SKM-1 (cell line): ENCODE data around the gene RCBTB2.

ENCODE experiments used
- DNase-seq: peaks from one replicate; lab custom pipeline; 2025; ENCODE audit not compliant: unreplicated experiment; lab: John Stamatoyannopoulos, UW

Gene RCBTB2

DNA sequence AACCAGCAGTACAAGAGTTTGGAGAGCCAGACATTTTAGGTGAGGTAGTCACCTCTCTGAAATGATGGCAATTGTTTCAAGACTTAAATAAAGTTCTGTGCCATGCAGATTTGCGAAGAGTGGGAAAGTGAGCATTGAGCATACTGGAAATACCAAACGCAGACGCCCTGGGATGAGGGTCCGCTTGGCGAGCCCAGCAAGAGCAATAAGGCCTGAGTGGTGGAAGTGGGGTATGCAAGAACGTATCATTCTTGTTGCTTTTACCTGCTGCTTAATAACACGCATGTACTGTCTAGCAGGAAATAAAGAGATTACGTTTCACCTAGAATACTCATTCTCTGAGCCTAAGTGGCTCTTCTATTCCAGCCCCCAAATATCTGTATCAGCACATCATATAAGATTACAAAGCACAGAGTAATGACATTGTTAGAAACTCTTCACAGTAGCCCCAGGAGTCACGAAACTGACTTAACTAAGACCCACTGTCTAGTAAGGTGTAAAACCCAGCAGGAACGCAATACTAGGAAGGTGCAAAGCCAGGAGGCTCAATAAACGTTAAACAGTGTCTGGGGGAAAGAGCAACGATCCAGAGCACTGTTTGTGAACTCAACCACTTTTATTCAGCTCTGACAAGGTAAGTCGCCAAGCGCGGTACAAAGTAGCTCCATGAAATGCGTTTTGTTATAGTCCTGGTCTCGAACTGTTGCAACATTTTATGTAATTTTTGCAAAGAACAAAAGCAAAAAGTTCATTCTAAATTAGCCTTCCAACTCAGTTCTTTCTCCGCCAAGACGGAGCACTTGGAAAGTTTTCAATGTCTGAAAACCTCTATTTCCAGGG is 1.2 kb downstream of the RCBTB2 start:
- DNase-seq: no peak

DNA sequence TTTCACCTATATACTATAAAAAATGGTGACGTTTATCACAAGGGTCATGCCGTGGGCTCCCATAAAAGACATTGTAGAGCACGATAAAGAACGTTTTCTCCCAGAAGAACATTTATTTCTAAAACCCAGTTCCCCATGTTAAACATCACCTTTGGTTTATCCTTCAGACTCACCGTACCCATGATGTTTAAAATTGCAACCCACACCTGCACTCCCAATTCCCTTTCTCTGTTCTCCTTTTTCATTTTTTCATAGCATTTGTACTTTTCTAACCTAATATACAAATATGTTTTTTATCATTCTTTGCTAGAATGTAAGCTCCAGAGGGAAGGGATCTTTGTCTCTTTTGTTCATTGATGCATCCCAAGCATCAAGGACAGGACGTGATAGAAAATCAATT is 2.0 kb downstream of the RCBTB2 start:
- no peak for DNase-seq

DNA sequence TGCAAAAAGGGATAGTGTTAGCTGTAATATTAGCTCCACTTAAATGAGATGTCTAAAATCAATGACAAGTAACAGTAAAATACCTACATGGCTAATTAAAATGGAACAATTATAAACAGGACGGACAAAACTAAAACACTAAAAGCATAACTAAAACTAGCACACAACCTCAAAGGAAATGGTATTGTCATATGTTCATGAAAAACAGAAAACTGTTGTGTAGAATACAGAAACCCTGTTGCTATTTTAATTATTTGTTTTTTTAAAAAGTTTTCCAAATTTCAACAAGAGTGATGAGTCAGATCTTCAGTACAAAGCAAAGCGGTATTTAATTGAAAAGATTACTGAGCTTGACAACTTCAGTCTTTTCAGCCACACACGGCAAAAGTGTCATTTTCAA is 4.2 kb downstream of the RCBTB2 start:
- no peak for DNase-seq

DNA sequence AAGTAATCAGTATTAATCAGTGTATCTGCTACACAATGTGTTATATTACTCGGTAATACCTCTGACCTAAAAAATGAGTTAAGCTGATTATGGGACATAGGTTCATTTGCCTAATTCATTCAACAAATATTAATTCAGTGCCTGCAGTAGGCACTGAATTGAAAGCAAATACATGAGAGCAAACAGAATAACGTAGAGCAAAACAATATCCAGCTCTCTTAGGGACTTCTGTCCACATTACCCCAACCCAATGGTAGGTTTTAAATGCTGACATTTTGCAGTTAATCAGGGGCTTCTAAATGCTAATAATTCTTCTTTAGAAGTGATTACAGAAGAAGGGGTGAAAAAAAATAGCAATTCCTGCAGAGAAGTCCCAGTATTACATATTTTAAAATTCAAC is 4.9 kb downstream of the RCBTB2 start:
- no peak for DNase-seq

DNA sequence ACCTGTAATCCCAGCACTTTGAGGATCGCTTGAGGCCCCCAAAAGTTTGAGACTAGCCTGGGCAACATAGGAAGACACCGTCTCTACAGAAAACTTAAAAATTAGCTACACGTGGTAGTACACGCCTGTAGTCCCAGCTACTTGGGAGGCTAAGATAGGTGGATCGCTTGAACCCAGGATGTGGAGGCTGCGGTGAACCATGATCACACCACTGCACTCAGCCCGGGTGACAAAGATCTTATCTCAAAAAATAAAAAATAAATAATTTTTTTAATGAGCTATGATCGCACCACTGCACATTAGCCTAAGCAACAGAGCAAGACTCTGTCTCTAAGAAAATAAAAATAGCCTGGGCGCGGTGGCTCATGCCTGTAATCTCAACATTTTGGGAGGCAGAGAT is 6.6 kb downstream of the RCBTB2 start:
- DNase-seq: no peak

DNA sequence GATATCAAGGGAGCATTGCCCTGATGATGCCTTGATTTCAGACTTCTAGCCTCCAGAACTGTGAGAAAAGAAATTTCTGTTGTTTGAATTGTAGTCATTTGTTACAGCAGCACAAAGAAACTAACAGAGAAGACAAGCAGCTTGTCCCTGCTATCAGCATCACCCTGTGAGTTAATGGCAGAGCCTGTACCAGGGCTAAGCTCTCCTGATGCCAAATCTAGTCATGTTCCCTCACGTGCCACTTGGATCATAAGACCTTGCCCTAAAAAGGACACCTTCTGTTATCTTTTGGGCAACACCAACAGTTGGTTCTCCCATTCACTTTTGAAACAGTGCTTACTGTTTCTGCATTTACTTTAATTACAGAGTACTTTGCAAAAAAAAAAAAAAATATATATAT is 14.8 kb downstream of the RCBTB2 start:
- no peak for DNase-seq

DNA sequence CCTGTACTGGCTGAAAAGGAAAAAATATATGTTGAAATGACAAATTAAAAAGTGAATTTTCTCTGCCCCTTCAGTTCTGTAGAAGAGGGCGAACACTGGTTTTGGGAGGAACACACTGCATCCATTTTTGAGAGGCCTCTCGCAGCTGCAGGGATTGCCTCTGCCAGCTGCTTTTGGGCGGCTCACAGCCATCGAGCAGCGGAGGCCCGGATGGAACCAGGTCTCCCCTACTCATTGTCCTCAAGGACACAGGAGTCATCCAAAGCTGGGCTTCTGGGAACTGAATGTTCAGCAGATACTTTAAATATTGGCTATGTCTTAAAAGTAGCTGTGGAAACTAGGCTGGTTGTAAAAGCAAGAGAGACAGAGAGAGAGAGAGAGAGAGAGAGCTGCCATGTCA is 17.1 kb downstream of the RCBTB2 start:
- no peak for DNase-seq

DNA sequence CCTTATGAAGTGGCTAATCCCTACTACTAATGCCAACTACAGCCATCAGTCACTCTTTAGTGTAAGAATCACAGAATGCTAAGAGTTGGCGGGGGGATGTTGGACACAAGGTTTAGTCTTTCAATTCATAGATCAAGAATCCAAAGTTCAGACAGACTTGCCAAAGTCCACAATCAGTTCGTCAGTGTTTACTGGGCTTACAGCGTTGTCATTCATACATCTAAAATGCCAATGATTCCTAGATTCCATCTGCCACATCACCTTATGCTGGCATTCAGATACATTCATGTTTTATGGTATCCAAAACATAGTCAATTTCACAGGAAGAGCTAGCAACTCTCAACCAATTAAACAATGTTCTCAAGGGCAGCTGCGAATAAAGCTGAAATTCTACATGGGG is 18.1 kb downstream of the RCBTB2 start:
- no peak for DNase-seq

DNA sequence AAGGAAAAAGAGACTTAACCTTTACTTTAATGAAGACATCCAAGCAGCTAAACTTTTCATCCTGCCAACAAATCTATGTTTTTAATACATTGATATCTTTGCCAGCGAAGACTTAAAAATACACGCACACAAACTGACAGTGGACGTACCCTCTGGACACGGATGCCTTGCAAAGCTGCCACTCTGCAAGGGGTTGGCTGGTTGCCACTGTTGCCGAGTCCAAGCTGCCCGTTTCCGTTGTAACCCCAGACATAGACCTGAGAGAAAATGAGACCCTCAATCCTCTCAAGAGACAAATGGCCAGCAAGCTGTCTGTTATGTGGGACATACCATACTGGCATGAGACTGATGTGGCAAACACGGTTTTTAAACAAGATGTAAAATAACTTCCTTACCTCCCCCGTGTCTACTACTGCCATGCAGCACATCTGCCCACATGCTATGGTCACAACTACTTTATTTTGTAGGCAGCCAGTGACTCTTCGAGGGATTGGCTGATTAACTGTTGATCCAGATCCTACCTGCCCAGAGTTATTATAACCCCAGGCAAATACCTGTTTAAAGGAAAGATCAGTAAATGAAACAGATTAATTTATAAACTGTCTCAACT is 21.2 kb downstream of the RCBTB2 start:
- no peak for DNase-seq

DNA sequence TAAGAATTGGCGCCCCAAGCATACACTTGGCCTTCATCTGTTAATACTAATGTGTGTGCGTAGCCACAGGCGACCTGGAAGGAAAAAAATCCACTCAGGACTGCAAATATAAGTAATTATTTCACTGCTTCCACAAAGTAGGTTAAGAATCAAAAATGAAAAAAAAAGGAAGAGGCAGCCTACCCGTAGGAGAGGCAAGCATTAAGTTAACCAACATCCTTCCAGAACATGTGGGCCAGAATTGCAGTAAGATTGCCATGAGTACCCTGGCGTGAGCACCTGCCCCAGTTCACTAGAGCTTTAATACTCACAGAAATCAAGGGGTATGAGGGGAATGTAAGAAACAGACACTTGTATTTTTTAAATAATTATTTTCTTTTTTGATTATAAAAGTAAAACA is 22.2 kb downstream of the RCBTB2 start:
- no peak for DNase-seq

DNA sequence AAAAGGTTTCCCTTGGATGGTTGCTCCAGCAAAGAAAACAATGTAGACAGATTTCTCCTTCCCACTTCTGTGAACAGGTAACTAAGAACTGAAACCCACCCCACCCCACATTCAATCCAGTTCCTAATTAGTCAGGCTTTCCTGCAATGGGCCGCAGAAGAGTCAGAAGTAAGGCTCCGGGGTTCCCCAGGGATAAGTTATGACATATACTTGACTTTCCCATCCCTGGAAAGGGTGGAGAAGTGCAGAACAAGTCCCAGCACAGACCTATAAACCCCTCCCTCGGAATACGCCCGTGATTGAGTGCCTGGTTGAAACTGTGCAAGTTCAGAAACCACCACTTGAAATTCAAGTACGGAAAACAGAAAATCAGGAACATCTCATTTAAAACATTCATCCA is 24.9 kb downstream of the RCBTB2 start:
- DNase-seq: no peak

DNA sequence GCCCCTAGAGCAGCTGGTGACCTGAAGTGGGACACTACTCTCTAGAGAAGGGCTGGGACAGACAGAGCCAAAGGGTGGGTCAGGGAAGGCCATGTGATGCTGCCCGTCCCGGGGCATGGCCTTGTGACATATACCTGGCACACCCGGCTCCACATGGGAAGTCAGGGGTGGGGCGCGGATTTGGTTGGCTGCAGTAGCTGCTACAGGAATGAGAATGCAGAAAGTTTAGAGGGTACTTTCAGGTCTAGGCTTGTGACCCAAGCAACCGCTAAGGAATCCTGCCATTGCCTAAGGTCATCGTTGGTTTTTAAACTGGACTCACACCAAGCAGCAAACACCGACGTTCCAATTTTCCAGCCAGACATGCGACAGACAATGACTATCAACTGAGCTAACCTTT is 25.9 kb downstream of the RCBTB2 start:
- DNase-seq: no peak

DNA sequence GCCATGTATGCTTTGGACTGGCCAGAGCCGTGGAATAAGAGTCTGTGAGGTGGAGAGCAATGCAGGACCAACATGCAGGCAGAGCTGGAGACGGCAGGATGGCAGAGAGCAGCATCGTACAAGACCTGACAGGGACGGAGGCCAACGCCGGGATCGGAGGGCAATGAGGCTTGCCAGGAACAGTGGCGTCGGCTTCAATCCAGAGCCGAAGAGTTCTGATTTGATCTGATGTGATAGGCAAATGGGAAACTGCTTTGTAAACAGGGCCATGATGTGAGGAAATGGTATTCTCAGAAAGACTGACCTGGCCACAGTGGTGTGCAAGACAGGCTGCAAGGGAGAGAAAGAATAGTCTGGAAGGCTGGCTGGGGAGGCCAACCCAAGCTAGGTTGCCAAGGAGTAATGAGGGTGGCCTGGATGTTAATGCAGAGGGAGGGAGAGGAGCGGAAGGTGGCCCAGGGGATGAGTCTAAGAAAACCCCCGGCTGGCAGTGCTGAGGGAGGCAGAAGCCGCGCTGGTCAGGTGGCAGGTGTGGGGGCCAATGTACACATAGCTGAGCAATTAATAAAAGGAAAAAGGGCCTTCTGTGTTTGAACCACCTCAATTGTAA is 26.7 kb downstream of the RCBTB2 start:
- DNase-seq: no peak

DNA sequence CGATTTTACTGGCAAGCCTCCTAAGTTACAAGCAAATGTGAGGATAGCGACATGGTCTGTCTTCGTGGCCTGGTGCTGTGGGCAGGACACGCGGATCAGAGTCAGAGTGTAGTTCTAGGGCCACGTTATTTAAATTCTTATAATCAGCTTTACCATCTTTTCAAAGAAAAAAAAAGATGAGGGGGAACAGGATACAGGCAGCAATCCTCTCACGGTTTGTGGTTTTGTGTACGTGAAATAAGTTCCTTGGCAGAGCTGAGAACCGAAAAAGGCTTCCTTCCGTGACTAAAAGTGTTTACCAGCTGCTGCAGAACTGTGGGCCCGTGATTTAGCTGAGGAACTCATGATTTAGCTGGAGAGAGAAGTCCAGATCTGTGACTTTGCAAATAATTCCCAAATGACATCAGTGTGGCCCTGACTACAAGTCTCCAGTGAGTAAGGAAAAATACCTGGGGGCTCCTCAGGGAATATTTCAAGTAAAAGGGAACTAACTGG is 27.2 kb downstream of the RCBTB2 start:
- DNase-seq: peak; percentile 67

DNA sequence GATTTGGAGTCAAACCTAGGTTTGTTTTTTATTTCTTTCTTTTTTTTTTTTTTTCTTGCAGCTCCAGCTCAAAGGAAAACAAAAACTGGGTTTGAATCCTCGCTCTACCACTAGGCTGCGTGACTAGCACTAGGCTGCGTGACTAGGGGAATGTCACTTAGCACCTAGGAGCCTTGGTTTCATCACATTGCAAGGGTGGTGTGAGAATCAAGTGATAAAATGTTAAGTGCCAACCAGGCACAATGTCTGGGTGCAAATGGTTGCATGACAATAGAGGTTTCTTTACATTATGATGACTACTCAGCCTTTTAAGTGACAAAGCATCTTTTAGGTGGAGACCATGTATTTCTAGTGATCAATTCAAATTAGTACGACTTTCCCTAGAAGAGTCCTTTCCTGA is 27.9 kb downstream of the RCBTB2 start:
- DNase-seq: no peak

DNA sequence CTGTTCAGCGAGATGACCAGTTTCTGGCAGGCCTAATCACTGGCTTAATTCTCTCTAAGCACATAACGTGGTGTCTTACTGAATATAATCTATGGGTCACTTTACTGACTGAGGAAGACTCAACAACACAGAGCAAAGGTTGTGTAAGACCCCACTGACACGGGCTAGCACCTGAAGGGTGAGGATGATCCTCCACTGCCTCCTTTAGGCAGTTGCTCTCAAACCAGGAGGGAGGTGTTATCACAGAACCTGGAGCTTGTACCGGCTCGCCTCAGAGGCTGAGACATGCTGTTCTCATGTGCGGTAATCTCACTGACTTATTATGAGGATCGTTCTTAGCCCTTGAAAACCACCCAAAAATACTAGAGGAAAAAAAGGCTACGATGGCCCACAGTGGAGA is 28.3 kb downstream of the RCBTB2 start:
- no peak for DNase-seq

DNA sequence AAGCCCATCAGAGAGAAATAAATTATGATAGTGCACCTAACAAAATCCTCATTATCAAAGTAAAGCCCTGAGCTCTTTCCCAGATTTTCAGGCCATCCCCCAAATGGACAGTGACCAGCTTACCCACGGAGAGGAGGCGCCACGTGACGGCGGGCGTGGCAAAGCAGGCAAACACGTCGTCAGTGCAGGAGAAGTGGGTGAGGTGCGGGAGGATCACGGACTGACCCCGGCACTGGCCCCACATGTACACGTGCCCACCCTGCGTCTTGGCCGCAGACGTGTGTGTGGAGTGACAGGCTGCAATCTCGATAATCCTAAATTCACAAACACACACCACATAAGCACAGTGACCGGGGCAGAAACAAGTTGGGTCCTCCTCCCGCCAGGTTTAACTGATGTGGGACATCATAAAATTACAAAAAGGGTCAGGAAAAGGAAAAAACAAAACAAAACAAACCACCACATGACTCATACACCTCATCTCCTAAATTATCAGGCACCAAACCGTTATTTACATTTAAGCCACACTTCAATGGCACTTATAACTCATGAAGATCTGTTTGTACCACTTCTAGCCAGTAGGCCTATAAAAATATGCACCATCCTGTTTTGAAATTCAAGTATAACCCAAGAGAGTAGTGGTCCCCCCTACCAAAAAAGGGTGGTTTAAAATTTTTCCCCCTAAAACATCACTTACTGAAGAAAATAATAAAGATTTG is 30.1 kb downstream of the RCBTB2 start:
- no peak for DNase-seq

DNA sequence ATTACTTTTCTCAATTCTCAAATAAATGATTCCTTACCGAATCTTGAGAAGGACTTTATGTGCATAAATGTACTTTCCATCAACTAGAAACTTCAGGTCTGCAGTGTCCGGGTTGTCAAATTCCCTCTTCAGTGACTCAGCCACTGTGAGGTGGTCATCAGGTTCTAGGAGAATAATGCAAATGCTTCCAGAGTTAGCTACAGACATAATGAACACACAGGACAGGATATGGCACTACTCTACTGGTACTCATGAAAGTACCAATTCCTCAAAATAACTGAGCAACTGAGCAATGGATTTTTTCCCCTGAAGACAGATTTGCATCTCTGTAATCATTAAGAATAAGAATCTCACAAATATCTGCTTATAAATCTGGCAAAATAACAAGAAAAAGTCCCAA is 31.2 kb downstream of the RCBTB2 start:
- no peak for DNase-seq

DNA sequence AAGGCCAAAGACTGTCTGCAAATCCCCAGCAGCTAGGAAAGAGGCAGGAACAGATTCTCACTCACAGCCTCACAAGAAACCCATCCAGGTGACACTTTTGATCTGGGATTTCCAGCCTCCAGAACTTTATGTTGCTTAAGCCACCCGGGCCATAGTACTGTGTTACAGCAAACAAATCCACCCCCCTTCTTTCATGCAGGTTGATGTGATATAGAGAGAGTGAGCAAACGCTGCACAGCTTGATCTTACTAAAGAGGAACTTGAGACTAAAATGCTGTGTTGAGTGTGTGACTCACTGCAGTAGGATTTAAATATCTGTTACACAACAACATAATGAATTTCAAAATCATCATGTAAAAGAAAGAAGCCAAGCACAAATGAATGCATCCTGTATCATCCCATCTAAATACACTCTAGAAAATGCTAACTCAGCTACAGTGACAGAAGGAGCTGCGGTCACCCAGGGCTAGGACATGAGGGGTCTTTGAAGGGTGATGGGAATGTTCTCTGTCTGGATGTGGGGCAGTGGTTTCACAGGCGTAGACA is 32.2 kb downstream of the RCBTB2 start:
- peak; percentile 94 for DNase-seq

DNA sequence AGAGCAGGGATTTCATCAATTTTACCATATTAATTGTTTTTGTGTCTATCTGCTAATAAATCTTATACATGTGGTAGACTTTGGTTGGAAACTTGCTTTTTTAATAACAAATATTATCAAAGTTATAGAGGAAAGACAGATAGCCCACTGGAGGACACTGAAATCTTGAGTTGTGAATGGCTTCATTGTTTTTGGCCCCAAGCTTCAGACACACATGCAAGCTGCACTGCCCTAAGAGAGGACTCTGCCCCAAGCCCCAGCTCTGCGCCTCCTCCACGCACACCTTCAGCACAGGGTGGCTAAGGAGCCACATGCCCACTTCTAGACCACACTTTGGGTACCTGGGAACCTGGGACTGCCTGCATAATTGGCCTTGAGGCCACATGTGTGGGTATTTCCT is 35.2 kb downstream of the RCBTB2 start:
- no peak for DNase-seq
